ENCODE data around the gene KLF2. TPM values are rescaled to one million over a fixed set of nuclear protein-coding genes. Genes with fewer than 3 reads are reported as not detected.
"Not testable (repeated sequence)": the region's sequence is repeated elsewhere in the genome, so short reads cannot be mapped to it uniquely, and the experiment has no call there.

The KLF2 gene
- total RNA-seq, 4 donors from 2014 or later, result 27.0 to 41.1 (median 36.9) TPM

DNA sequence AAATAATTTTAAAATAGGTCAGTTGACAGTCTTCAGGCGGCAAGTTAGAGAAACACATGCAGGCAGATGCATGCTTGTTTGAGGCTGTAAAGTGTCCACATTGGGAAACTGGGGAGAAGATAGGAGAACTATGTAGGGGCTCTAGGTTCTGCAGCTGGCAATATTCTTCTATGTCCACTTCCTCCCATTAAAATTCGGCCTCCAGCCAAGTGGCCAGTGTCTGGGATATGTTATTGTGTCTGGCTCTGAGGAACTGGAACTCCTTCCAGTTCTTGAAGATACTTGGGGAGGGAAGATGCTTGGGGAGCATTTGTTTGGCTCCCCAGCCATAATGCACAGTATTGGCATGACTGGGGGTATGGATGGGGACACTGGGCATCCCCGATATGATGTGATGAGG lies 20.9 kb upstream of the KLF2 start:
- Histone ChIP-seq H3K9me3 (no peaks in the 10 kb centered on the region), H3K27me3 (no peaks in the 10 kb centered on the region), H3K4me1 (no peaks in the 10 kb centered on the region), H3K27ac (no peak overlapping the region), H3K4me3 (no peak overlapping the region), H3K36me3 (no peaks in the 10 kb centered on the region)
- DNase-seq (ENCODE audit: low spot score in 2 of 2), result no peak
- no peak for TF ChIP-seq POLR2A (IDR thresholded peaks at IDR 0.05)
- TF ChIP-seq POLR2AphosphoS5 (IDR thresholded peaks at IDR 0.05), result no peak
- TF ChIP-seq, protein P1, sequence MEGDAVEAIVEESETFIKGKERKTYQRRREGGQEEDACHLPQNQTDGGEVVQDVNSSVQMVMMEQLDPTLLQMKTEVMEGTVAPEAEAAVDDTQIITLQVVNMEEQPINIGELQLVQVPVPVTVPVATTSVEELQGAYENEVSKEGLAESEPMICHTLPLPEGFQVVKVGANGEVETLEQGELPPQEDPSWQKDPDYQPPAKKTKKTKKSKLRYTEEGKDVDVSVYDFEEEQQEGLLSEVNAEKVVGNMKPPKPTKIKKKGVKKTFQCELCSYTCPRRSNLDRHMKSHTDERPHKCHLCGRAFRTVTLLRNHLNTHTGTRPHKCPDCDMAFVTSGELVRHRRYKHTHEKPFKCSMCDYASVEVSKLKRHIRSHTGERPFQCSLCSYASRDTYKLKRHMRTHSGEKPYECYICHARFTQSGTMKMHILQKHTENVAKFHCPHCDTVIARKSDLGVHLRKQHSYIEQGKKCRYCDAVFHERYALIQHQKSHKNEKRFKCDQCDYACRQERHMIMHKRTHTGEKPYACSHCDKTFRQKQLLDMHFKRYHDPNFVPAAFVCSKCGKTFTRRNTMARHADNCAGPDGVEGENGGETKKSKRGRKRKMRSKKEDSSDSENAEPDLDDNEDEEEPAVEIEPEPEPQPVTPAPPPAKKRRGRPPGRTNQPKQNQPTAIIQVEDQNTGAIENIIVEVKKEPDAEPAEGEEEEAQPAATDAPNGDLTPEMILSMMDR (IDR thresholded peaks at IDR 0.05), result no peak
- no peak for TF ChIP-seq EP300 (IDR thresholded peaks at IDR 0.05)
- 44% methylated on average over 2 of the region's 3 CpGs for WGBS

DNA sequence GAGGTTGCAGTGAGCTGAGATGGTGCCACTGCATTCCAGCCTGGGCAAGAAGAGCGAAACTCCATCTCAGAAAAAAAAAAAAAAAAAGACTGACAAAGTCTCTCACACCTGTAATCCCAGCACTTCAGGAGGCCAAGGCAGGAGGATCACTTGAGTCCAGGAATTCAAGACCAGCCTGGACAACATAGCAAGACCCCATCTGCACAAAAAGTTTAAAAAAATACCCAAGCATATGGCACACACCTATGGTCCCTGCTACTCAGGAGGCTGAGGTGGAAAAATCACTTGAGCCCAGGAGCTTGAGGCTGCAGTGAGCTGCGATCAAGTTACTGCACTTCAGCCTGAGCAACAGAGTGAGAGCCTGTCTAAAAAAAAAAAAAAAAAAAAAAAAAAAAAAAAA lies 20.1 kb upstream of the KLF2 start:
- not testable (repeated sequence) for H3K27ac ChIP-seq; H3K4me3 ChIP-seq; H3K27me3 ChIP-seq; H3K36me3 ChIP-seq; H3K4me1 ChIP-seq; DNase-seq (ENCODE audit: low spot score in 2 of 2); H3K9me3 ChIP-seq
- WGBS, result 85% methylated on average over 2 of the region's 2 CpGs

DNA sequence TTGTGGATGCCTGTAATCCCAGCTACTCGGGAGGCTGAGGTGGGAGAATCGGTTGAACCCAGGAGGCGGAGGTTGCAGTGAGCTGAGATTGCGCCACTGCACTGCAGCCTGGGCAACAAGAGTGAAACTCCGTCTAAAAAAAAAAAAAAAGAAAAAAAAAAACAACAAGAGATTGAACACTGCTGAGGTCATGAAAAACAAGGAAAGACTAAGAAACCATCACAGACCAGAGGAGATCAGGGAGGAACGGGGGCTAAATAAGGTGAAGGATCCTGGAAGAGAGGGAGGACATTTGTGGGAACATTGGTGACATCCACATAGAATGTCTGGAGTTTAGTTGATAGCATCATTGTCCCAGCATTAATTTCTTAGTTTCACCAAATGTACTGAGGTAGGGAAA lies 19.6 kb upstream of the KLF2 start:
- H3K36me3 ChIP-seq; H3K4me3 ChIP-seq; H3K9me3 ChIP-seq; H3K4me1 ChIP-seq; H3K27ac ChIP-seq; DNase-seq (ENCODE audit: low spot score in 2 of 2); H3K27me3 ChIP-seq: not testable (repeated sequence)
- WGBS, result 80% methylated on average over 6 of the region's 6 CpGs

DNA sequence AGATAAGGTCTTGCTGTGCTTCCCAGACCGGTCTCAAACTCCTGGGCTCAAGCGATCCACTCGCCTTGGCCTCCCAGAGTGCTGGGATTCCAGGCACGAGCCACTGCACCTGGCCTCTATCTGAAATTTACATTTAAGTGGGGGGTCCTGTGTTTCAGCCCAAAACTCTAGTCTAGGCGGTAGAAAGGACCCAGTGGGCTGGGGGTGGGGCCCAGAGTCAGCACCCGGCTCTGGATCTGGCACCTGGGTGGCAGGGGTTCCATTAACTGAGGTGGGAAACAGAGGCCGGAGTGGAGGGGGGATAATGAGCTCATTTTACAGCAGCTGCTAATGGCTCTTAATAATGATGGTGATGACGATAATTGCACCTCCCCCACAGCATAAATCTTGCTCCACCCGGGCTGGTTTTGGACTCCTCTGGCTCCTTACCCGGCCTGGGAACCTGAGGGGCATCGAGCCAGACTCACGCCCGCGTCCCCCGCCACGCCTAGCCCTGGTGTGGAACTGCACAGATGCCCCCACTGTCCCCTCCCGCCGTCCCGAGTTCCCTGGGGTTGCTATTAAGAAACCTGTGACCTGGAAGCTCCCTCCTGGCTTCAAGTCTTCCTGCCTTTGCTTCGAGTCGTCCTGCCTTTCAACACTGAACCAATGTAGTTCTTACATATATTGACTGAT lies 17.8 kb upstream of the KLF2 start:
- no peak overlapping the region for H3K27ac ChIP-seq
- H3K36me3 ChIP-seq, result no peaks in the 10 kb centered on the region
- no peaks in the 10 kb centered on the region for H3K27me3 ChIP-seq
- no peak for TF ChIP-seq EP300 (IDR thresholded peaks at IDR 0.05)
- TF ChIP-seq, protein P1 (IDR thresholded peaks at IDR 0.05), result no peak
- TF ChIP-seq POLR2A (IDR thresholded peaks at IDR 0.05), result no peak
- no peak for TF ChIP-seq POLR2AphosphoS5 (IDR thresholded peaks at IDR 0.05)
- no peak overlapping the region for H3K4me3 ChIP-seq
- no peaks in the 10 kb centered on the region for H3K4me1 ChIP-seq
- DNase-seq (ENCODE audit: low spot score in 2 of 2), result no peak
- H3K9me3 ChIP-seq, result no peaks in the 10 kb centered on the region
- WGBS, result 73% methylated on average over 19 of the region's 21 CpGs

DNA sequence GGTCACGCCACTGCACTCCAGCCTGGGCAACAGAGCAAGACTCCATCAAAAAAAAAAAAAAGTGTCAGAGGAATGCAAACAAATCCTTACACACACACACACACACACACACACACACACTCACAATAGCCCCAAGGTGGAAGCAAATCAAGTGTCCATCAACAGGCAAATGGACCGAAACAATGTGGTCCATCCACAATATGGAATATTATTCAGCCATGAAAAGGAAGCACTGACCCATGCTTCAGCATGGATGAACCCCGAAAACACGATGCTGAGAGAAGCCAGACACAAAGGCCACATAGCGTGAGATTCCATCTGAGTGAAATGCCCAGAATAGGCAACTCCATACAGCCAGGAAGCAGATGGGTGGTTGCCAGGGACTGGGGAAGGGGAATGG lies 16.5 kb upstream of the KLF2 start:
- 97% methylated on average over 5 of the region's 5 CpGs for WGBS
- Histone ChIP-seq H3K36me3 (no peaks in the 10 kb centered on the region), H3K4me3 (no peak overlapping the region), H3K9me3 (no peaks in the 10 kb centered on the region), H3K4me1 (no peaks in the 10 kb centered on the region), H3K27ac (no peak overlapping the region), H3K27me3 (no peaks in the 10 kb centered on the region)
- no peak for DNase-seq (ENCODE audit: low spot score in 2 of 2)
- TF ChIP-seq POLR2A (IDR thresholded peaks at IDR 0.05), result no peak
- no peak for TF ChIP-seq EP300 (IDR thresholded peaks at IDR 0.05)
- TF ChIP-seq POLR2AphosphoS5 (IDR thresholded peaks at IDR 0.05), result no peak

DNA sequence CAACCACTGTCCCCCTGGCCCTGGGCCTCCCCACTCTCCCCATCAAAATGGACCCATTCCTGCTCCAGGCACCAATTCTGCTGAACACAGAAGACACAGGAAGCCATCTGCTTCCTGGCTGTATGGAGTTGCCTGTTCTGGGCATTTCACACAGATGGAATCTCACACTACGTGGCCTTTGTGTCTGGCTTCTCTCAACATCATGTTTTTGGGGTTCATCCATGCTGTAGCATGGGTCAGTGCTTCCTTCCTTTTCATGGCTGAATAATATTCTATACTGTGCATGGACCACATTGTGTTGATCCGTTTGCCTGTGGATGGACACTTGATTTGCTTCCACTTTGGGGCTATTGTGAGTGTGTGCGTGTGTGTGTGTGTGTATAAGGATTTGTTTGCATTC lies 15.0 kb upstream of the KLF2 start:
- Histone ChIP-seq H3K4me3 (no peak overlapping the region), H3K36me3 (no peaks in the 10 kb centered on the region), H3K4me1 (no peaks in the 10 kb centered on the region), H3K27ac (no peak overlapping the region), H3K27me3 (no peaks in the 10 kb centered on the region), H3K9me3 (no peaks in the 10 kb centered on the region)
- TF ChIP-seq, protein P1 (IDR thresholded peaks at IDR 0.05), result no peak
- TF ChIP-seq POLR2A (IDR thresholded peaks at IDR 0.05) (no peak), POLR2AphosphoS5 (IDR thresholded peaks at IDR 0.05) (no peak), EP300 (IDR thresholded peaks at IDR 0.05) (no peak)
- WGBS, result 94% methylated on average over 3 of the region's 3 CpGs
- no peak for DNase-seq (ENCODE audit: low spot score in 2 of 2)
